DND-41 (cell line): Measurements from ENCODE around the gene KIF13A.

Source experiments
- CTCF ChIP-seq: IDR thresholded peaks from 2 replicates; pipeline ENCODE4 v1.5.1; 2012; ENCODE audit warnings: borderline replicate concordance, low read length, moderate library complexity, mild to moderate bottlenecking; ENCODE audit not compliant: poor library complexity, severe bottlenecking; ENCODE audit errors: extremely low read depth
- EZH2 ChIP-seq: IDR thresholded peaks from 3 replicates; pipeline ENCODE4 v1.6.1; 2012; ENCODE audit warnings: borderline replicate concordance, low read depth, mild to moderate bottlenecking, moderate library complexity, low read length, inconsistent platforms; ENCODE audit not compliant: severe bottlenecking

DNA sequence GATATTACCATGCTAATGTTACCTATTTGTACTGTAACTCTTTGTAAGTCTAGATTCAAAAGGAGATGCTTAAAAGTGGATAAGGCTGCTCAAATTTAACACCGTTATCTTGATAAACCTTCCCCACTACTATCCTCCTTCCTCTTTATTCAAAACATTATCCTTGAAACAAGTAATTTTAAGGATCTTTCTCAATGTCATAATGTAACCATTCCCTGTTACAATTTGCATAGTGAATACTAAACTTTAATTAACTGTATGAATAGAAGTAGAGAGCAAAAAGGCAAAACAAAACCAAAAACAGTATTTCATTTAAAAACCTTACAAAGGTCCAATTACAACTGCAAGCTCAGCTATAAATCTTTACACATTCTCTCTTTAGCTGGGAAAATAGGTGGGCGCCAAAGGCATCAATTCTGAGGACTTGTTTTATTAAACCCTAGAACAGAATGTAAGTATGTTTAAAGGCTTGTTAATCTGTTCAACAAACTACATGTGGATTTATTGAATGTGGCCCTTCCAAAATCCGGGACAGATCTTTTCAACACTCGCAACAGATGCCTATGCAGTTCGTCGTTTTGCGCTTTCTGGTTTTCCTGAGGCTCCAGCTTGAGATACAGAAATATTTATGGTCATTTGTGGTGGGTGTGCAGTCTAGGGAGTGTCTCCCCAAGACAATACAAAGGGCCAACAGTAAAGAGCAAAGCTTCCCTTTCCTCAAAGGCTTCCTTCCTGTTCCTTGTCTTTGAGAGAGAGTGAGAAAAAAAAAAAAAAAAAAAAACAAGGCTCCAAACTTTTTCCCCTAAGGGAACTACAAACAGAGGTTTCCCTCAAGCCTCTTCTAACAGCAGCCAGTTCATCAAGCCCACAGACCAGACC lies 15.1 kb downstream of the KIF13A start:
- TF ChIP-seq CTCF (no peak), EZH2 (no peak)
